Measurements from ENCODE around the gene CYTH3.
"Not testable (repeated sequence)": the region's sequence is repeated elsewhere in the genome, so short reads cannot be mapped to it uniquely, and the experiment has no call there.

The CYTH3 gene

DNA sequence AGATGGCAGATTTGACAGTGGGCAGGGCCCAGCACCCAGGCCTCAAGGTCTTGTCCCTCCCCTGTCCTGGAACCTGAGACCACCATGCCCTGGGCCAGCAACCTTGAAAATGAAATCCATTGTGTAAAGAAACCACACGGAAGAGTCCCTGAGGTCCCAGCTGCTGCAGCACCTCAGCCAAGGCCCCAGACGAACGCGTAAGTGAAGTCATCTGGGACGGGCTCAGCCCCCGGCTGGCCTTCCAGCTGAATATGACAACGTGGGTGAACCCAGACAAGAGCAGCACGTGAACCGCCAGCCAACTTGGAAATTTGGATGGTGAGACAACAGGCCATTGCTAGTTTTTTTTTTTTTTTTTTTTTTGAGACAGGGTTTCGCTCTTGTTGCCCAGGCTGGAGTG, 70.3 kb downstream of the CYTH3 start:
- TF ChIP-seq CTCF (IDR thresholded peaks at IDR 0.05; ENCODE audit: low read depth, low read length) = no peak
- H3K4me3 ChIP-seq (ENCODE audit: low read depth, low read length) = no peak overlapping the region

DNA sequence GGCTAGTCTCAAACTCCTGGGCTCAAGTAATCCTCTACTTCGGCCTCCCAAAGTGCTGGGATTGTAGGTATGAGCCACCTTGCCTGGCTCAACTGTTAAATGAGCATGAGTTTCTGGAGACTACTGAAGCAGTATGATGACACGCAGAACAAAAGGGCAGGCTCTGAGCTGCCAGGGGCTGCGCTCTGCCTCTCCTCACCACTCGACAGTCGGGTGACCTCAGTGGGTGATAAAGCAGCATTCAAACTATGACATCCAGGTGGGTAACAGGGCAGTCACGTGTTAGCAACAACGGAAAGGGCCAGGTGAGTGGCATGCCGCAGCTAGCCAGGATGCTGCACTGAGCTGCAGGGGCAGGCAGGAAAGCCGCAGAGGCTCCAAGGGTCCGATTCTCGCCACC, 71.5 kb downstream of the CYTH3 start:
- TF ChIP-seq CTCF (IDR thresholded peaks at IDR 0.05; ENCODE audit: low read depth, low read length) = no peak
- no peak overlapping the region for H3K4me3 ChIP-seq (ENCODE audit: low read depth, low read length)

DNA sequence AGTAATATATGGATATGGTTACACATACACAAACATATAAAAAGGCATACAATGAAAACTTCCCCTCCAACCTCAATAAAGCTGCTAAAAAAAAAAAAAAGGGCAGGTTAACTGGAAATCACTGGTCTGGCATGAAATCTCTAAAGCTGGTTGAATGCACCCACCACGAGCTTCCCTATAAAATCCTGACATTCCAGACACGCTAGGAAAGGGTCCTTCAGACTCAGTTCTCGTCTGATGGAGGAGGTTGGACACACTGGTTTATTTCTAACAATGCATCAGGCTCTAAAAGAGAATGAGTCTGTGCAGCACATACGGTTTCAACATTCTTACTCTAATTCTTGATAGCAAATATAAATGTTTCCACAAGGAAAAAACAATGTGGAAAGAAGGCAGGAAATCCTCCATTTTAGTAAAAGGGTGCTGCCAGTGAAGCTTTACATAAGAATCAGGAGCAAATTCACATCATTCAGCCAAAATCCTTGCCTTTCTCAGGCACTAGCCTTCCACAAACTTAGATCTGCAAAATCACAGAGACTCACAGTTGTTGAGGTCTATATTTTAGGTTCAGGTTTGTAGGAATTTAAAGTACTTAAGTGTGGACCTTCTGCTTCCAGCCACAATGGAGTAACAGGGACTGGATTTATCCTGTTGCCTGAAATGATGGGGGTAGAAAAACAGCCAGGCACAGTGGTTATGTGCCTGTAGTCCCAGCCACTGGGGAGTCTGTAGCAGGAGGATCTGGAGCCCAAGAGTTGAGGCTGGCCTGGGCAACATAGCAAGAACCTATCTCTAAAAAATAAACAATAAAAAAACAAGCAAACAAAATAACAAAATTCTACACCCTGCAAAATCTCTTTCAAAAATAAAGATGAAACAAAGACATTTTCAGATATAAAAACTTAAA, 73.5 kb downstream of the CYTH3 start:
- no peak overlapping the region for H3K4me3 ChIP-seq (ENCODE audit: low read depth, low read length)
- TF ChIP-seq CTCF (IDR thresholded peaks at IDR 0.05; ENCODE audit: low read depth, low read length) = no peak

DNA sequence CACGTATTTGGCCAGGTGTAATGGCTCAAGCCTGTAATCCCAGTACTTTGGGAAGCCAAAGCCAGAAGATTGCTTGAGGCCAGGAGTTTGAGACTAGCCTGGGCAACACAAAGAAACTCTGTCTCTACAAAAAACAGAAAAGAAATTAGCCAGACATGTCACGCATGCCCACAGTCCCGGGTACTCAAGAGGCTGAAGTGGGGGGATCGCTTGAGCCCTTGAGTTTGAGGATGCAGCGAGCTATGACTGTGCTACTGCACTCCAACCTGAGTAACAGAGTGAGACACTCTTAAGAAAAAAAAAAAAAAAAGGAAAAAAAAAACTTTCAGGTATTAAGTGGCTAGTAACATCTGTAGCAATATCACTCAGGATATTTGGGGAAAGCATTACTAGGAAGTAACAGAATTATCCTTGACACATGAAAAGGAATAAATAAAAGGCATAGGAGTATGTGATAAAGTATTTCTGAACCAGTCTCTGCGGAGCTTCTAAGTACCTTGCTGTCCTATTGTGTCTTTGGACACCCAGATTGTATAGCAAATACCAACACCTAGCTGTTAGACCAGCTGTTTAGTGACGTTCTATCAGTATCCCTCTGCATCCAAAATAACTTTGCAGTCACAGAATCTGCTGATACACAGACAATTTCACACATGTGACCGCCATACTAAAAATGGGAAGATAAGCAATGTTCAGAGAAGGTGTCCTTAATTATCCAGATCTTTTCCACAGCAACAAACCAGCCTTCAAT, 74.4 kb downstream of the CYTH3 start:
- H3K4me3 ChIP-seq (ENCODE audit: low read depth, low read length) = no peak overlapping the region
- no peak for TF ChIP-seq CTCF (IDR thresholded peaks at IDR 0.05; ENCODE audit: low read depth, low read length)

GRCh38 chr7:6193709-6194108, 78.7 kb downstream of the CYTH3 start:
- H3K4me3 ChIP-seq (ENCODE audit: low read depth, low read length) = no peak overlapping the region
- no peak for TF ChIP-seq CTCF (IDR thresholded peaks at IDR 0.05; ENCODE audit: low read depth, low read length)

DNA sequence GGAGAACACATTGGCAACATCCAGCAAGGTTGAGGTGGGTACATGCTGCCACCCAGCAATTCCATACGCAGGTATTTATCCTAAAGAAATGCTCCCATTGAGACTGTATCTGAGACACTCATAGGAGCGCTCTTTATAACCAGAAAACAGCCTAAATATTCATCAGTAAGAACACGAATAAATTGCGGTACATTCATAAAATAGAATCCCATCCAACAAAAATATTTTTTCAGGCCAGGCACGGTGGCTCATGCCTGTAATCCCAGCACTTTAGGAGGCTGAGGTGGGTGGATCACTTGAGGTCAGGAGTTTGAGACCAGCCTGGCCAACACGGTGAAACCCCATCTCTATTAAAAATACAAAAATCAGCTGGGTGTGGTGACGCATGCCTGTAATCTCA, 81.9 kb downstream of the CYTH3 start:
- H3K4me3 ChIP-seq (ENCODE audit: low read depth, low read length) = not testable (repeated sequence)

- TF ChIP-seq CTCF (IDR thresholded peaks at IDR 0.05; ENCODE audit: low read depth, low read length) = no peak
- H3K4me3 ChIP-seq (ENCODE audit: low read depth, low read length) = no peak overlapping the region
These were observed 84.0 kb downstream of the CYTH3 start for GRCh38 chr7:6188389-6188788.

Measured in WI38 (cell line).